ENCODE measurements around the gene NPAS4. TPM values are rescaled to one million over a fixed set of nuclear protein-coding genes. Genes with fewer than 3 reads are reported as not detected.

NPAS4 gene
- total RNA-seq, 1 experiment from 2014 or later, result 1.6 TPM

DNA sequence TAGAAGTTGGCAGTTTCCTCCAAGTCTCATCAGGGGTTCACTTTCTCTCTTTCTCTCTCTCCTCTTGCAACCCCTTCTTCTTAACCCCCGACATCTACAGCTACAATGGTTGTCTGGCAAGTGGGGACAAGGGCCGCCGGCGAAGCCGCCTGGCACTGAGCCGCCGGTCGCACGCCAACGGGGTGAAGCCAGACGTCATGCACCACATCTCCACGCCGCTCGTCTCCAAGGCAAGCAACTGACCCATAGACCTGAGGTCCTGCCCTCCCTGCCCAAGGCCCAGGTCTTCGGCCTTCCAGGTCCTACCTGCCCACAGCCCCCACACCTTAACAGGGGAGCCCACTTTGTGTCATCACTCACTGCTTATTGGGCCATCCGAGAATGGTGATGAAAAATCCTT, 50.3 kb downstream of the NPAS4 start:
- DNase-seq, result no peak
- TF ChIP-seq, protein P1, sequence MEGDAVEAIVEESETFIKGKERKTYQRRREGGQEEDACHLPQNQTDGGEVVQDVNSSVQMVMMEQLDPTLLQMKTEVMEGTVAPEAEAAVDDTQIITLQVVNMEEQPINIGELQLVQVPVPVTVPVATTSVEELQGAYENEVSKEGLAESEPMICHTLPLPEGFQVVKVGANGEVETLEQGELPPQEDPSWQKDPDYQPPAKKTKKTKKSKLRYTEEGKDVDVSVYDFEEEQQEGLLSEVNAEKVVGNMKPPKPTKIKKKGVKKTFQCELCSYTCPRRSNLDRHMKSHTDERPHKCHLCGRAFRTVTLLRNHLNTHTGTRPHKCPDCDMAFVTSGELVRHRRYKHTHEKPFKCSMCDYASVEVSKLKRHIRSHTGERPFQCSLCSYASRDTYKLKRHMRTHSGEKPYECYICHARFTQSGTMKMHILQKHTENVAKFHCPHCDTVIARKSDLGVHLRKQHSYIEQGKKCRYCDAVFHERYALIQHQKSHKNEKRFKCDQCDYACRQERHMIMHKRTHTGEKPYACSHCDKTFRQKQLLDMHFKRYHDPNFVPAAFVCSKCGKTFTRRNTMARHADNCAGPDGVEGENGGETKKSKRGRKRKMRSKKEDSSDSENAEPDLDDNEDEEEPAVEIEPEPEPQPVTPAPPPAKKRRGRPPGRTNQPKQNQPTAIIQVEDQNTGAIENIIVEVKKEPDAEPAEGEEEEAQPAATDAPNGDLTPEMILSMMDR (conservative IDR thresholded peaks at IDR 0.05), result no peak

More for the DNA sequence above, 50.3 kb downstream of the NPAS4 start:
- no peak overlapping the region for H2AFZ ChIP-seq (ENCODE audit: low read length)
- H3K4ac ChIP-seq (ENCODE audit: low read depth, low read length), result no peak overlapping the region
- Mint-ChIP-seq H3K4me1 (peaks cover 14 to 26% of the 10 kb centered on the region in 2 experiments), H3K9me3 (no peaks in the 10 kb centered on the region), H3K27ac (peak overlapping the region in 1 of 3 experiments; percentile 65; a peak in 1 of 7 replicates), H3K36me3 (ENCODE audit: insufficient read depth in 1 of 3, low read depth in 3 of 3) (peaks cover 3 to 30% (median 23%) of the 10 kb centered on the region in 3 experiments; a peak in 5 of 7 replicates), H3K27me3 (ENCODE audit: low read depth) (peaks cover 3% of the 10 kb centered on the region), H3K4me3 (no peak overlapping the region)
- H3K18ac ChIP-seq (ENCODE audit: insufficient read length, low read depth, low read length), result no peak overlapping the region
- H3K23me2 ChIP-seq (ENCODE audit: insufficient read length, low read depth, low read length, poor library complexity, severe bottlenecking), result peaks cover 2% of the 10 kb centered on the region
- no peaks in the 10 kb centered on the region for H3K27me3 ChIP-seq (ENCODE audit: insufficient read depth, low read length)
- no peaks in the 10 kb centered on the region for H4K20me1 ChIP-seq (ENCODE audit: control insufficient read depth, insufficient read depth, insufficient read length)
- H3K56ac ChIP-seq (ENCODE audit: insufficient read length, low read depth, low read length), result no peak overlapping the region
- H3T11ph ChIP-seq (ENCODE audit: low read length), result no peak overlapping the region
- H2BK12ac ChIP-seq (ENCODE audit: insufficient read length, low read depth, low read length), result no peak overlapping the region
- H4K5ac ChIP-seq (ENCODE audit: insufficient read length, low read depth, low read length), result no peak overlapping the region
- no peaks in the 10 kb centered on the region for H3K9me3 ChIP-seq (ENCODE audit: control insufficient read depth, low read depth, low read length)
- no peaks in the 10 kb centered on the region for H3K4me1 ChIP-seq (ENCODE audit: insufficient read depth, low read length)
- no peak overlapping the region for H3K27ac ChIP-seq (ENCODE audit: insufficient read length, low read depth, low read length)
- no peak overlapping the region for H3K14ac ChIP-seq (ENCODE audit: insufficient read depth, low read length)
- no peak overlapping the region for H2AK5ac ChIP-seq (ENCODE audit: insufficient read length, low read length)
- no peak overlapping the region for H3K9ac ChIP-seq (ENCODE audit: extremely low read depth, insufficient read length, low read length)
- no peak overlapping the region for H2BK20ac ChIP-seq (ENCODE audit: low read depth, low read length, poor library complexity, severe bottlenecking)
- H3K79me2 ChIP-seq (ENCODE audit: insufficient read depth, low read length), result no peaks in the 10 kb centered on the region
- H4K91ac ChIP-seq (ENCODE audit: insufficient read length, low read depth, low read length), result no peak overlapping the region
- no peak overlapping the region for H2BK5ac ChIP-seq (ENCODE audit: insufficient read length, low read length)
- no peak overlapping the region for H2BK120ac ChIP-seq (ENCODE audit: low read depth, low read length, poor library complexity, severe bottlenecking)
- WGBS (ENCODE audit: extremely low coverage, insufficient read length, low lambda C conversion rate), result no CpG with 5 or more reads among the region's 16 CpGs
- H2BK15ac ChIP-seq (ENCODE audit: low read depth, low read length), result no peak overlapping the region
- H3K4me2 ChIP-seq (ENCODE audit: insufficient read depth, insufficient read length, low read length), result no peak overlapping the region
- H4K8ac ChIP-seq (replicated peaks; ENCODE audit: insufficient read length, low read depth, low read length), result no peak overlapping the region
- H3K23ac ChIP-seq (ENCODE audit: insufficient read length, low read depth, low read length), result no peak overlapping the region
- no peaks in the 10 kb centered on the region for H3K79me1 ChIP-seq (ENCODE audit: insufficient read depth, low read depth, low read length, poor library complexity, severe bottlenecking)
